ENCODE measurements around the gene DIP2B.
"Not testable (repeated sequence)": the region's sequence is repeated elsewhere in the genome, so short reads cannot be mapped to it uniquely, and the experiment has no call there.

Gene DIP2B

GRCh38 chr12:50525422-50525821, 20.6 kb downstream of the DIP2B start:
- Histone ChIP-seq H3K4me1 (peaks cover 26% of the 10 kb centered on the region), H3K9me3 (no peaks in the 10 kb centered on the region), H3K4me3 (no peak overlapping the region), H3K27me3 (ENCODE audit: low read depth) (no peaks in the 10 kb centered on the region), H3K36me3 (replicated peaks) (no peaks in the 10 kb centered on the region; the same call in 1 of the 2 replicates)
- in situ Hi-C loops (cut with MboI; ENCODE audit: low sequenced_read_pairs) = no loop called here
- DNase-seq (ENCODE audit: low spot score in 2 of 2) = no peak

GRCh38 chr12:50527359-50527726, 22.6 kb downstream of the DIP2B start:
- Histone ChIP-seq H3K4me3 (no peak overlapping the region), H3K27me3 (ENCODE audit: low read depth) (no peaks in the 10 kb centered on the region), H3K4me1 (peaks cover 22% of the 10 kb centered on the region), H3K9me3 (no peaks in the 10 kb centered on the region), H3K36me3 (replicated peaks) (no peaks in the 10 kb centered on the region; the same call in 1 of the 2 replicates)
- in situ Hi-C loops (cut with MboI; ENCODE audit: low sequenced_read_pairs) = no loop called here
- no peak for DNase-seq (ENCODE audit: low spot score in 2 of 2)

GRCh38 chr12:50528800-50529199, 24.0 kb downstream of the DIP2B start:
- Histone ChIP-seq H3K27me3 (ENCODE audit: low read depth) (no peaks in the 10 kb centered on the region), H3K4me3 (no peak overlapping the region), H3K4me1 (peaks cover 22% of the 10 kb centered on the region), H3K9me3 (no peaks in the 10 kb centered on the region), H3K36me3 (replicated peaks) (no peaks in the 10 kb centered on the region; the same call in 1 of the 2 replicates)
- DNase-seq (ENCODE audit: low spot score in 2 of 2) = no peak
- in situ Hi-C loops (cut with MboI; ENCODE audit: low sequenced_read_pairs) = no loop called here

GRCh38 chr12:50529345-50529744, 24.6 kb downstream of the DIP2B start:
- Histone ChIP-seq H3K4me3 (no peak overlapping the region), H3K36me3 (replicated peaks) (no peaks in the 10 kb centered on the region; the same call in 1 of the 2 replicates), H3K9me3 (no peaks in the 10 kb centered on the region), H3K27me3 (ENCODE audit: low read depth) (no peaks in the 10 kb centered on the region), H3K4me1 (peaks cover 22% of the 10 kb centered on the region)
- in situ Hi-C loops (cut with MboI; ENCODE audit: low sequenced_read_pairs) = no loop called here
- DNase-seq (ENCODE audit: low spot score in 2 of 2) = no peak

- H3K27me3 ChIP-seq (ENCODE audit: low read depth) = no peaks in the 10 kb centered on the region
- no peaks in the 10 kb centered on the region for H3K9me3 ChIP-seq
- no peaks in the 10 kb centered on the region; the same call in 1 of the 2 replicates for H3K36me3 ChIP-seq (replicated peaks)
- no peak overlapping the region for H3K4me3 ChIP-seq
- peak in 1 of 2 experiments; percentile 43 for DNase-seq (ENCODE audit: low spot score in 2 of 2)
- peaks cover 20% of the 10 kb centered on the region for H3K4me1 ChIP-seq
- in situ Hi-C loops (cut with MboI; ENCODE audit: low sequenced_read_pairs) = no loop called here
These were observed 25.7 kb downstream of the DIP2B start for GRCh38 chr12:50530532-50530931.

- H3K4me1 ChIP-seq = peaks cover 7% of the 10 kb centered on the region
- no peaks in the 10 kb centered on the region for H3K9me3 ChIP-seq
- H3K27me3 ChIP-seq (ENCODE audit: low read depth) = no peaks in the 10 kb centered on the region
- no peak overlapping the region for H3K4me3 ChIP-seq
- DNase-seq (ENCODE audit: low spot score in 2 of 2) = no peak
- no peaks in the 10 kb centered on the region; the same call in 1 of the 2 replicates for H3K36me3 ChIP-seq (replicated peaks)
- in situ Hi-C loops (cut with MboI; ENCODE audit: low sequenced_read_pairs) = no loop called here
These were observed 28.4 kb downstream of the DIP2B start for GRCh38 chr12:50533203-50533584.

- in situ Hi-C loops (cut with MboI; ENCODE audit: low sequenced_read_pairs) = no loop called here
- peaks cover 6% of the 10 kb centered on the region for H3K4me1 ChIP-seq
- no peak overlapping the region for H3K4me3 ChIP-seq
- DNase-seq (ENCODE audit: low spot score in 2 of 2) = no peak
- no peaks in the 10 kb centered on the region for H3K9me3 ChIP-seq
- no peaks in the 10 kb centered on the region for H3K27me3 ChIP-seq (ENCODE audit: low read depth)
- H3K36me3 ChIP-seq (replicated peaks) = no peaks in the 10 kb centered on the region; the same call in 1 of the 2 replicates
These were observed 29.2 kb downstream of the DIP2B start for GRCh38 chr12:50533971-50534370.

GRCh38 chr12:50536831-50537537, 32.2 kb downstream of the DIP2B start:
- no peak for DNase-seq (ENCODE audit: low spot score in 2 of 2)
- Histone ChIP-seq H3K36me3 (replicated peaks) (no peaks in the 10 kb centered on the region; the same call in 1 of the 2 replicates), H3K4me1 (peaks cover 4% of the 10 kb centered on the region), H3K27me3 (ENCODE audit: low read depth) (no peaks in the 10 kb centered on the region), H3K9me3 (no peaks in the 10 kb centered on the region), H3K4me3 (no peak overlapping the region)
- in situ Hi-C loops (cut with MboI; ENCODE audit: low sequenced_read_pairs) = no loop called here

- Histone ChIP-seq H3K27me3 (ENCODE audit: low read depth) (no peaks in the 10 kb centered on the region), H3K4me1 (peaks cover 8% of the 10 kb centered on the region), H3K9me3 (no peaks in the 10 kb centered on the region), H3K36me3 (replicated peaks) (no peaks in the 10 kb centered on the region; the same call in 1 of the 2 replicates), H3K4me3 (no peak overlapping the region)
- in situ Hi-C loops (cut with MboI; ENCODE audit: low sequenced_read_pairs) = no loop called here
- no peak for DNase-seq (ENCODE audit: low spot score in 2 of 2)
These were observed 32.7 kb downstream of the DIP2B start for GRCh38 chr12:50537538-50537919.

GRCh38 chr12:50538182-50538581, 33.4 kb downstream of the DIP2B start:
- no peaks in the 10 kb centered on the region; the same call in 1 of the 2 replicates for H3K36me3 ChIP-seq (replicated peaks)
- in situ Hi-C loops (cut with MboI; ENCODE audit: low sequenced_read_pairs) = no loop called here
- DNase-seq (ENCODE audit: low spot score in 2 of 2) = no peak

GRCh38 chr12:50541139-50541538, 36.4 kb downstream of the DIP2B start:
- in situ Hi-C loops (cut with MboI; ENCODE audit: low sequenced_read_pairs) = no loop called here
- peaks cover 20% of the 10 kb centered on the region for H3K4me1 ChIP-seq
- H3K27me3 ChIP-seq (ENCODE audit: low read depth) = no peaks in the 10 kb centered on the region
- H3K9me3 ChIP-seq = no peaks in the 10 kb centered on the region
- H3K4me3 ChIP-seq = no peak overlapping the region
- DNase-seq (ENCODE audit: low spot score in 2 of 2) = no peak
- no peaks in the 10 kb centered on the region; the same call in 1 of the 2 replicates for H3K36me3 ChIP-seq (replicated peaks)

More at GRCh38 chr12:50538182-50538581, 33.4 kb downstream of the DIP2B start:
- Histone ChIP-seq H3K4me1 (peaks cover 8% of the 10 kb centered on the region), H3K4me3 (no peak overlapping the region), H3K27me3 (ENCODE audit: low read depth) (no peaks in the 10 kb centered on the region), H3K9me3 (no peaks in the 10 kb centered on the region)

- Histone ChIP-seq H3K9me3 (no peaks in the 10 kb centered on the region), H3K4me1 (peaks cover 33% of the 10 kb centered on the region), H3K36me3 (replicated peaks) (no peaks in the 10 kb centered on the region; the same call in 1 of the 2 replicates), H3K27me3 (ENCODE audit: low read depth) (no peaks in the 10 kb centered on the region), H3K4me3 (no peak overlapping the region)
- in situ Hi-C loops (cut with MboI; ENCODE audit: low sequenced_read_pairs) = no loop called here
- DNase-seq (ENCODE audit: low spot score in 2 of 2) = no peak
These were observed 37.7 kb downstream of the DIP2B start for GRCh38 chr12:50542448-50542847.

GRCh38 chr12:50543188-50543587, 38.4 kb downstream of the DIP2B start:
- H3K9me3 ChIP-seq; DNase-seq (ENCODE audit: low spot score in 2 of 2); H3K27me3 ChIP-seq (ENCODE audit: low read depth); H3K4me3 ChIP-seq; in situ Hi-C loops (cut with MboI; ENCODE audit: low sequenced_read_pairs); H3K36me3 ChIP-seq (replicated peaks): not testable (repeated sequence)
- H3K4me1 ChIP-seq = peaks cover 33% of the 10 kb centered on the region

GRCh38 chr12:50545213-50545612, 40.4 kb downstream of the DIP2B start:
- no peaks in the 10 kb centered on the region for H3K27me3 ChIP-seq (ENCODE audit: low read depth)
- DNase-seq (ENCODE audit: low spot score in 2 of 2) = no peak
- H3K9me3 ChIP-seq = no peaks in the 10 kb centered on the region
- in situ Hi-C loops (cut with MboI; ENCODE audit: low sequenced_read_pairs) = no loop called here
- H3K4me1 ChIP-seq = peaks cover 30% of the 10 kb centered on the region
- no peak overlapping the region for H3K4me3 ChIP-seq
- H3K36me3 ChIP-seq (replicated peaks) = no peaks in the 10 kb centered on the region

Data from HAP-1 (cell line).